HG03342 (cell line): ENCODE data around the gene WDR33.

Source experiments
- ATAC-seq: cut with Tn5 transposase; IDR thresholded peaks from one replicate; pipeline ENCODE4 v1.9.1; 2021; ENCODE audit warnings: mild to moderate bottlenecking, moderate library complexity; ENCODE audit not compliant: unreplicated experiment

The WDR33 gene

GRCh38 chr2:127769587-127769986, 41.4 kb downstream of the WDR33 start:
- no peak for ATAC-seq

GRCh38 chr2:127768775-127769479, 42.0 kb downstream of the WDR33 start:
- no peak for ATAC-seq

GRCh38 chr2:127763776-127764175, 47.2 kb downstream of the WDR33 start:
- ATAC-seq = no peak

- ATAC-seq = no peak
These were observed 48.1 kb downstream of the WDR33 start for GRCh38 chr2:127762846-127763245.

GRCh38 chr2:127762441-127762840, 48.5 kb downstream of the WDR33 start:
- ATAC-seq = no peak

DNA sequence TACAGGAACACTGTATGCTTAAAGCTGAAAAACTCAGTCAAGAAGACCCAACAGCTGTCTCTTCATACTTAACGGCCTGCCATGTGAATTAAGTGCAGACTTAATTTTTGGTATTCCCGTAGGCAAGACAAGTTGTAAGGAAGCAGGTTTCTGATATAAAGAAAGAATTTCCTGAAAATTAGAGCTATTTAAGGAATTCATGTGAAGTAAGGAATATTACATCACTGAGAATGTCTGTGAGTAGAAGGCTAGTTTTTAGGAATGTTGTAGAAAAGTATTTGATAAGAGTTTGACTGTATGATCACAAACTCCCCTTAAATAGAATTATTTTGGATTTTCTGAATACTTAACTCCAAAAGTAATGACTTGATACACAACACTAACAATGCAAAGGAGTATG, 51.0 kb downstream of the WDR33 start:
- ATAC-seq = no peak

GRCh38 chr2:127754186-127754585, 56.8 kb downstream of the WDR33 start:
- ATAC-seq = no peak

- ATAC-seq = no peak
These were observed 57.6 kb downstream of the WDR33 start for GRCh38 chr2:127753374-127753773.

DNA sequence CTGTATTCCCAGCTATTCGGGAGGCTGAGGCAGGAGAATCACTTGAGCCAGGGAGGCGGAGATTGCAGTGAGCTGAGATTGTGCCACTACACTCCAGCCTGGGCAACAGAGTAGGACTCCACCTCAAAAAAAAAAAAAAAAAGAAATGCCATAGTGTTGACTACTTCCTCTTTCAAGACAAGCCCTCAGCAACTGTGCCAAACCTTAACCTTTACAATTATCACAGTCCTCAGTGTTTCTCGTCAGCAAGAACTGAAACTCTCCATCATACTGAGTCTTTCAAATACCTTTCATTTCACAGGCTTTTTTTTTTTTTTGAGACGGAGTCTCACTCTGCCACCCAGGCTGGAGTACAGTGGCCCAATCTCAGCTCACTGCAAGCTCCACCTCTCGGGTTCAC, 61.4 kb downstream of the WDR33 start:
- ATAC-seq = peak; percentile 98

GRCh38 chr2:127747621-127748020, 63.4 kb downstream of the WDR33 start:
- no peak for ATAC-seq

DNA sequence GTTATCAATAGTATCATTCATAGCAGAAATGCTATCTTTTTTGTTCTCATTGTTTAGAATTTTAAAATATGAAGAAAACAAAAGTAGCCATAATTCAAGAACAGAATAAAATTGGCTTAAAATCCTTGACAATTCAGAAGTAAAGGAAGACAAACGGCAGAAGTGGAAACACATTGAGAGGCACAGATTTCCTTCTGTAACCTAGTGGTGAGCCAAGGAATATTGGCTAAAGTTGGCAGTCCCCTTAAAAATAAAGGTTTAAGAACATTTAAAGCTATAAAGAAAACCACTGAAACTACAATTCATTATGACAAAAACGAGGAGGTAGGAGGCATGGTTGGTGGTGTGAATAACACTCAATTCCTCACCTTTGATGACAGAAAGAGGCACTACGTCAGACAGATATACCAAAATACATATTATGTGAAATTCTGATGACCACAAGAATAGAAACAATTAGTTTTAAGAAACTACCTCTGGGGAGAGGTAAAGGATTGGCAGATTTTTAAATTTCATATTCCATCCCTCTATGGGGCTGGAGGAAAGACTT, 67.4 kb downstream of the WDR33 start:
- ATAC-seq = no peak

GRCh38 chr2:127740665-127741288, 70.2 kb downstream of the WDR33 start:
- ATAC-seq = no peak

- no peak for ATAC-seq
These were observed 71.2 kb downstream of the WDR33 start for GRCh38 chr2:127739800-127740199.

GRCh38 chr2:127737892-127738291, 73.1 kb downstream of the WDR33 start:
- no peak for ATAC-seq

GRCh38 chr2:127735537-127736399, 75.2 kb downstream of the WDR33 start:
- ATAC-seq = peak; percentile 61

GRCh38 chr2:127735044-127735443, 75.9 kb downstream of the WDR33 start:
- no peak for ATAC-seq

DNA sequence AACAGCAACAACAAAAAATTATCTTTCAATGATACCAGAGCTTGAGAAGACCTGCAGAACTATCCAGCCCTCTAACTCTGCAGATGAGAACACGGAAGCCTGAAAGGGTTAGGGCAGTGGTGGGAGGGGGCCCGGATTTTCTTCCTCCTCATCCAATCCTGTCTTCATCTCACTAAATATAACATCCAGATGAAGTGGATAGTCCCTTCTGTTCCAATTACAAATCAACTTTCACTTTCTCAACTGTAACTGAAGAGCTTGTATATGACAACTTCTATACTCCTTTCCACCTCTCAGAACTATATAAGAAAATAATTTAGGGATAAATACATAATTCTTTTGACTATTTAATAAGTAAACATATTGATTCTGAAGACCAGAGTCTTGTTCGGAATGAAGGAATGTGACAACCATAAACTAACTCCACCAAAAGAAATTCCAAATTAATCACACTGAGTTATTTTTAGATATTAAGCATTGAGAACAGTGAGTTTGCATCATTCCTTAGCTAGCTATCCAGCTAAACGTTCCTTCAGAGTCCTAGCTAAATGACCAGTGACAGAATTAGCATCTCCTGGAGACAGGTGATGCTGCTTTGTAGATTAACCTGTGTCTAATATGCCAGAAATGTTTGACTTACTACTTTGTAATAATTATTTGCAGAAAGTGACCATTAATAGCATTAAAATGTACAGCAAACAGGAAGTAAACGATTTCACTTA, 77.0 kb downstream of the WDR33 start:
- ATAC-seq = no peak

- no peak for ATAC-seq
These were observed 77.7 kb downstream of the WDR33 start for GRCh38 chr2:127733113-127733815.

GRCh38 chr2:127726158-127726880, 84.7 kb downstream of the WDR33 start:
- no peak for ATAC-seq

- ATAC-seq = no peak
These were observed 88.2 kb downstream of the WDR33 start for GRCh38 chr2:127722807-127723206.
